IMR-90 (cell line): ENCODE measurements around the gene SSC4D. TPM values are rescaled to one million over a fixed set of nuclear protein-coding genes. Genes with fewer than 3 reads are reported as not detected.
"Not testable (repeated sequence)": the region's sequence is repeated elsewhere in the genome, so short reads cannot be mapped to it uniquely, and the experiment has no call there.

Experiments used
- ATAC-seq: fragments of 200-7000 bp; cut with Tn5 transposase; 2 replicates; pipeline ENCODE4 v1.9.1; 2020; ENCODE audit warnings: low read depth, mild to moderate bottlenecking, moderate library complexity
- BruUV-seq: library from RNA; stranded (reverse); fragments of 400-500 nt; replicated peaks from 2 replicates; lab custom pipeline; 2021; lab: Mats Ljungman, UMichigan
- CTCF ChIA-PET: fragments of 300-600 bp; formaldehyde crosslinking; extraction: SDS; loops from one replicate; lab custom pipeline; 2021; ENCODE audit warnings: antibody characterized with exemption; lab: Yijun Ruan, JAX
- POLR2A ChIA-PET: fragments of 300-600 bp; sonication (Branson Sonifier 250); formaldehyde crosslinking; loops from one replicate; lab custom pipeline; 2022; ENCODE audit warnings: antibody characterized with exemption; ENCODE audit not compliant: unreplicated experiment; lab: Charles Lee
- DNase-seq: peaks from one replicate; pipeline ENCODE4 v3.0.0; 2013
- H2AFZ ChIP-seq: replicated peaks from 2 replicates; pipeline ENCODE3; 2013; ENCODE audit warnings: low read length, mild to moderate bottlenecking; ENCODE audit not compliant: poor library complexity
- H2AK5ac ChIP-seq: 2 replicates; pipeline ENCODE4 v1.6.1; 2013; ENCODE audit warnings: low read depth, low read length, inconsistent platforms
- H2AK9ac ChIP-seq: replicated peaks from 2 replicates; pipeline ENCODE3; 2013; ENCODE audit warnings: mild to moderate bottlenecking, low read depth, low read length, moderate library complexity; ENCODE audit not compliant: poor library complexity
- H2BK120ac ChIP-seq: 2 replicates; pipeline ENCODE4 v1.6.1; 2013; ENCODE audit warnings: low read depth, low read length, inconsistent platforms
- H2BK15ac ChIP-seq: 3 replicates; pipeline ENCODE4 v1.6.1; 2013; ENCODE audit warnings: low read depth, low read length, inconsistent platforms
- H2BK20ac ChIP-seq: 2 replicates; pipeline ENCODE4 v1.6.1; 2013; ENCODE audit warnings: low read depth, mild to moderate bottlenecking, inconsistent platforms, low read length, moderate library complexity
- H2BK5ac ChIP-seq: 2 replicates; pipeline ENCODE4 v1.6.1; 2013; ENCODE audit warnings: mild to moderate bottlenecking, low read depth, low read length, inconsistent platforms; ENCODE audit not compliant: poor library complexity, severe bottlenecking
- H3K14ac ChIP-seq: replicated peaks from 2 replicates; pipeline ENCODE4 v1.6.1; 2013; ENCODE audit warnings: low read depth, low read length, inconsistent platforms
- H3K18ac ChIP-seq: 2 replicates; pipeline ENCODE4 v1.6.1; 2013; ENCODE audit warnings: low read depth, low read length, control low read depth
- H3K23ac ChIP-seq: 2 replicates; pipeline ENCODE4 v1.6.1; 2013; ENCODE audit warnings: low read depth, low read length, inconsistent platforms
- H3K27ac ChIP-seq: 2 replicates; pipeline ENCODE4 v1.5.1; 2013; ENCODE audit warnings: mild to moderate bottlenecking, control low read depth, low read length; ENCODE audit not compliant: insufficient read depth
- H3K27me3 ChIP-seq: 2 replicates; pipeline ENCODE4 v1.6.1; 2013; ENCODE audit warnings: low read length; ENCODE audit not compliant: control insufficient read depth, insufficient read depth
- H3K36me3 ChIP-seq: 2 replicates; pipeline ENCODE4 v1.6.1; 2013; ENCODE audit warnings: low read length, mixed read lengths; ENCODE audit not compliant: control insufficient read depth, insufficient read depth
- H3K4ac ChIP-seq: 2 replicates; pipeline ENCODE4 v1.6.1; 2013; ENCODE audit warnings: low read depth, low read length, inconsistent platforms
- H3K4me1 ChIP-seq: 2 replicates; pipeline ENCODE4 v1.6.1; 2013; ENCODE audit warnings: low read length, mixed read lengths; ENCODE audit not compliant: control insufficient read depth, insufficient read depth
- H3K4me2 ChIP-seq: 2 replicates; pipeline ENCODE4 v1.6.1; 2013; ENCODE audit warnings: low read depth, mild to moderate bottlenecking, control low read depth, low read length, moderate library complexity
- H3K4me3 ChIP-seq: 2 replicates; pipeline ENCODE4 v1.5.1; 2013; ENCODE audit warnings: low read depth, mild to moderate bottlenecking, control low read depth, low read length, moderate library complexity; ENCODE audit not compliant: insufficient read depth
- H3K56ac ChIP-seq: 2 replicates; pipeline ENCODE4 v1.6.1; 2013; ENCODE audit warnings: low read length, inconsistent platforms; ENCODE audit not compliant: insufficient read depth; ENCODE audit errors: extremely low read depth
- H3K79me1 ChIP-seq, 2 experiments: 2 replicates each; pipeline ENCODE4 v1.6.1; 2013; ENCODE audit warnings: low read length in 2 of 2, inconsistent platforms in 1 of 2, low read depth in 1 of 2
- H3K9ac ChIP-seq: 2 replicates; pipeline ENCODE4 v1.6.1; 2013; ENCODE audit warnings: low read depth, low read length, control low read depth
- H3K9me1 ChIP-seq: 2 replicates; pipeline ENCODE4 v1.6.1; 2013; ENCODE audit warnings: low read length, inconsistent platforms; ENCODE audit not compliant: insufficient read depth
- H3K9me3 ChIP-seq: 2 replicates; pipeline ENCODE4 v1.6.1; 2013; ENCODE audit warnings: low read length; ENCODE audit not compliant: control insufficient read depth, insufficient read depth
- H4K20me1 ChIP-seq: 2 replicates; pipeline ENCODE4 v1.6.1; 2013; ENCODE audit warnings: low read length, inconsistent platforms; ENCODE audit not compliant: insufficient read depth
- H4K5ac ChIP-seq: 2 replicates; pipeline ENCODE4 v1.6.1; 2013; ENCODE audit warnings: mild to moderate bottlenecking, low read depth, low read length, control low read depth
- H4K8ac ChIP-seq, 2 experiments: 2 replicates each; pipeline ENCODE4 v1.6.1; 2013; ENCODE audit warnings: low read depth in 2 of 2, low read length in 2 of 2, control low read depth in 1 of 2, inconsistent platforms in 1 of 2
- H4K91ac ChIP-seq: 2 replicates; pipeline ENCODE4 v1.6.1; 2013; ENCODE audit warnings: low read depth, low read length, inconsistent platforms; ENCODE audit not compliant: insufficient read depth
- WGBS, 2 experiments: methylation state at CpG; one replicate each; pipeline versions ENCODE4 v1.1.5 to v1.1.7; 2013; ENCODE audit warnings: missing lambda C conversion rate in 2 of 2; ENCODE audit not compliant: insufficient read length in 1 of 2; ENCODE audit errors: extremely low coverage in 2 of 2; 5-methylcytosine and 5-hydroxymethylcytosine counted together
- dilution Hi-C: fragments of 300-500 bp; cut with HindIII; formaldehyde crosslinking; loops from one replicate; pipeline ENCODE4 v1.14.3; 2018; ENCODE audit warnings: low sequenced_read_pairs; ENCODE audit not compliant: unreplicated experiment
- in situ Hi-C: fragments of 300-500 bp; cut with MboI; formaldehyde crosslinking; loops from 3 replicates; pipeline ENCODE4 v1.14.3; 2019; ENCODE audit warnings: low sequenced_read_pairs, inconsistent platforms, mixed read lengths
- intact Hi-C: fragments of 100-400 bp; cut with micrococcal nuclease; formaldehyde crosslinking; loops from 2 replicates; pipeline ENCODE4 v1.10.0; 2022
- polyA plus RNA-seq, 3 experiments: library from polyadenylated mRNA; depleted of rRNA; stranded (reverse); fragments of >200 nt; gene quantifications; 2 replicates each; pipeline ENCODE4 v1.2.3, GENCODE V29; 2012; ENCODE audit warnings: low replicate concordance in 1 of 3
- total RNA-seq: library from RNA; depleted of rRNA; stranded (reverse); fragments of >200 nt; gene quantifications from 2 replicates; pipeline ENCODE4 v1.2.3, GENCODE V29; 2012

The SSC4D gene
- total and polyA plus RNA-seq, 2 of the 4 experiments (the other 2 are of a cell fraction), result 0.36 to 0.70 TPM

DNA sequence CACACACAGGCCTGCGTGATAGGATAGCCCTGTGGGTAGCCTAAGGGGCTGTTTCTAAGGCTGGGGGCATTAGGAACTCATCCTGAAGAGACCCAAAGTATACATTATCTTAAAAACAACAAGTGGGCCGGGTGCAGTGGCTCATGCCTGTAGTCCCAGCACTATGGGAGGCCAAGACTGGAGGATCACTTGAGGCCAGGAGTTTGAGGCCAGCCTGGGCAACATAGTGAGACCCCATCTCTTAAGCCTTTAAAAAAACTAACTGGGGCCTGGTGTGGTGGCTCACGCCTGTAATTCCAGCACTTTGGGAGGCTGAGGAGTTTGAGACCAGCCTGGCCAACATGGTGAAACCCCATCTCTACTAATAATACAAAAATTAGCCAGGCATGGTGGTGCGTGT is 16.1 kb upstream of the SSC4D start:
- not testable (repeated sequence) for DNase-seq

More for the DNA sequence above, 16.1 kb upstream of the SSC4D start:
- POLR2A ChIA-PET, H3K23ac ChIP-seq, H3K9ac ChIP-seq, H3K27me3 ChIP-seq, BruUV-seq, H3K4me2 ChIP-seq, H2AK9ac ChIP-seq, H2BK5ac ChIP-seq, CTCF ChIA-PET, H3K4me3 ChIP-seq, H3K27ac ChIP-seq, intact Hi-C loops, H3K56ac ChIP-seq, H2AK5ac ChIP-seq, H4K5ac ChIP-seq, H2BK15ac ChIP-seq, H4K91ac ChIP-seq, H3K36me3 ChIP-seq, H3K18ac ChIP-seq, H4K20me1 ChIP-seq, H3K9me3 ChIP-seq, H3K9me1 ChIP-seq, ATAC-seq, H2AFZ ChIP-seq, H4K8ac ChIP-seq, dilution Hi-C loops, H3K14ac ChIP-seq, H2BK20ac ChIP-seq, H3K79me1 ChIP-seq, H2BK120ac ChIP-seq, in situ Hi-C loops, H3K4ac ChIP-seq: not testable (repeated sequence)
- H3K4me1 ChIP-seq, result peaks cover 11% of the 10 kb centered on the region
- WGBS, 2 experiments, result no CpG with 5 or more reads among the region's 4 CpGs
